ENCODE results near the gene OR52H1.

Gene OR52H1

DNA sequence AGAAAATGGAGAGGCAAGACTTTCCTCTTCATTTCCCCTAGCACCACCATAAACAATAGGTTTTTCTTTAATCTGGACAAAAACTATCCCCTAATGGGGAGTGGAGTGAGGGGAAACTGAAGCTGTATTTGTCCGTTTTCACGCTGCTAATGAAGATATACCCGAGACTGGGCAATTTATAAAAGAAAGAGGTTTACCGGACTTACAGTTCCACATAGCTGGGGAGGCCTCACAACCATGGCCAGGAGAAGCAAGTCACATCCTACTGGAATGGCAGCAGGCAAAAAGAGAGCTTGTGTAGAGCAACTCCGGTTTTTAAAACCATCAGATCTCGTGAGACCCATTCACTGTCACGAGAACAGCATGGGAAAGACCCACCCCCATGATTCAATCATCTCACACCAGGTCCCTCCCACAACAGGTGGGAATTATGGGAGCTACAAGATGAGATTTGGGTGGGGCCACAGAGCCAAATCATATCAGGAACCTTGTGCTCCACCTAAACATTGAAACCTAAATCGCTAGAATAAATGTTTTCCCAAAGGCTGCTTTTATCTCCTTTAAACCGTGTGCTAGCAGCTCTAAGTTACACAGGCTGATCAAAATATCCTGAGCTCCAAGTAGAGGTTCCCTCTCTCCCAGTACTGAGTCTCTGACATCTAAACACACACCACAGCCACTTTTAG, 42.8 kb downstream of the OR52H1 start:
- no peak overlapping the region for H3K4me3 ChIP-seq (ENCODE audit: low read depth, low read length)
- DNase-seq (ENCODE audit: low read depth): no peak
- TF ChIP-seq, protein P1, sequence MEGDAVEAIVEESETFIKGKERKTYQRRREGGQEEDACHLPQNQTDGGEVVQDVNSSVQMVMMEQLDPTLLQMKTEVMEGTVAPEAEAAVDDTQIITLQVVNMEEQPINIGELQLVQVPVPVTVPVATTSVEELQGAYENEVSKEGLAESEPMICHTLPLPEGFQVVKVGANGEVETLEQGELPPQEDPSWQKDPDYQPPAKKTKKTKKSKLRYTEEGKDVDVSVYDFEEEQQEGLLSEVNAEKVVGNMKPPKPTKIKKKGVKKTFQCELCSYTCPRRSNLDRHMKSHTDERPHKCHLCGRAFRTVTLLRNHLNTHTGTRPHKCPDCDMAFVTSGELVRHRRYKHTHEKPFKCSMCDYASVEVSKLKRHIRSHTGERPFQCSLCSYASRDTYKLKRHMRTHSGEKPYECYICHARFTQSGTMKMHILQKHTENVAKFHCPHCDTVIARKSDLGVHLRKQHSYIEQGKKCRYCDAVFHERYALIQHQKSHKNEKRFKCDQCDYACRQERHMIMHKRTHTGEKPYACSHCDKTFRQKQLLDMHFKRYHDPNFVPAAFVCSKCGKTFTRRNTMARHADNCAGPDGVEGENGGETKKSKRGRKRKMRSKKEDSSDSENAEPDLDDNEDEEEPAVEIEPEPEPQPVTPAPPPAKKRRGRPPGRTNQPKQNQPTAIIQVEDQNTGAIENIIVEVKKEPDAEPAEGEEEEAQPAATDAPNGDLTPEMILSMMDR (IDR thresholded peaks at IDR 0.05; ENCODE audit: low read depth, low read length, missing control alignments): no peak

DNA sequence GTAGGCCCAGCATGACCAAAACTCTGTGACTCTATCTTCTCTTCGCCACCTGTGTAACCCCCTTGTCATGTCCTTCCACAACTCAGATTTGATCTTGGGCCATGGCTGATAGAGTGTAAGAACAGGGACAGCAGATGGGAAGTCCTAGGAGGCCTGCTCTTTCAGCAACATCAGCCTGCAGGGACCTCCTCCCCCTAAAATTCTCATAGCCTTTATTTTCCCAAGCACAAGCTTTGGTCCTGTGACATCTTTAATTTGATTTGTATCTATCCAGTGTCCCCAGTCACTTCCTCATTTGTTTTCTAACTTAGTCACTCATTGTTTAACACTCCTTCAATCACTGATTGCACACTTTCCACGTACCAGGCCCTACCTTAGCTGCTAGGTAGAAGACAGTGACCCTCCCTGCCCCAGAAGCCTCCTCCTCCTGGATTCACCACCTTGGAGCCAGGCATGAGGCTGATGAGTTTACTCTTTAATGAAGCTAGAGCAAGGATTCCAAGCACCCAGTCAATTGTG, 43.9 kb downstream of the OR52H1 start:
- DNase-seq (ENCODE audit: low read depth): no peak
- no peak overlapping the region for H3K4me3 ChIP-seq (ENCODE audit: low read depth, low read length)
- TF ChIP-seq, protein P1 (IDR thresholded peaks at IDR 0.05; ENCODE audit: low read depth, low read length, missing control alignments): no peak

DNA sequence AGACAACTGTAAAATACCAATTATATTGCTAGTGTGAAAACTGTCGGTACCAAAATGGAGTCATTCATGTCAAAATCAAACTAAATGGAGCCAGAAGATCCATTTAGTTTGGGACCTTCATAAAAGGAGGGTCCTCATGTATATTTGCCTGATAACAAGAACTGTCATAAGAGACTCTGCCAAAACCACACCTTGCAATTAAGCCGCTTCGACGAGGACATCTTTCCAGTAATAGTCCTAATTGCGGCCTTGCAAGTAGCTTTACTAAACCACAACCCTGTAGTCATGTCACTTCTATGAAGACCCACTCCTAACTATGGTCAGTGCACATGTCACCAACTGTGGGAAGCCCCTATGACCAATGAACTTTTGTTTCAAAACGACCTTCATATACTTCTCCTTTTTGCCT, 47.9 kb downstream of the OR52H1 start:
- DNase-seq (ENCODE audit: low read depth): no peak
- TF ChIP-seq, protein P1 (IDR thresholded peaks at IDR 0.05; ENCODE audit: low read depth, low read length, missing control alignments): no peak
- no peak overlapping the region for H3K4me3 ChIP-seq (ENCODE audit: low read depth, low read length)

DNA sequence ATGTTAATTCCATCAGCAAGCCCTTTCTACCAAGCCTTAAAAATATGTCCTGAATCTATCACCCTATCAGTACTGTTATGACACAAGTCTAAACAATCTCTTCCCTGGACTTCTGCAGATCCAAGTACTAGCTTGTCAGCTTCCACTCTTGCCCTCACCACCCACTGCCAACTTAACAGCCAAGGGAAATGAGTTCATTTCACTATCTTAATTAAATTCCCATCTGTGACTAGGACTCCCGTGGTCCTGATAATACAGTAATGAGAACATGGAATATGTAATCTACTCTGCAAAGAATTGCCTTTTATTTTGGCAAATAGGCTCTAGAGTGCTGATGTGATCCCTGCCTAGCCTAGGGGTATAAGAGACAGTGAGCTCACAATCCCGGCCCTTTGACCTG, 48.7 kb downstream of the OR52H1 start:
- TF ChIP-seq, protein P1 (IDR thresholded peaks at IDR 0.05; ENCODE audit: low read depth, low read length, missing control alignments): no peak
- DNase-seq (ENCODE audit: low read depth): no peak
- no peak overlapping the region for H3K4me3 ChIP-seq (ENCODE audit: low read depth, low read length)
